GM21447 (cell line): ENCODE data around the gene LMAN2.
"Not testable (repeated sequence)": the region's sequence is repeated elsewhere in the genome, so short reads cannot be mapped to it uniquely, and the experiment has no call there.

ENCODE experiments used
- ATAC-seq: cut with Tn5 transposase; IDR thresholded peaks from one replicate; pipeline ENCODE4 v1.9.1; 2021; ENCODE audit not compliant: unreplicated experiment

The LMAN2 gene

GRCh38 chr5:177349762-177350161 lies 1.7 kb downstream of the LMAN2 start:
- ATAC-seq, result no peak

GRCh38 chr5:177349362-177349647 lies 2.2 kb downstream of the LMAN2 start:
- ATAC-seq, result no peak

- no peak for ATAC-seq
Measured at GRCh38 chr5:177347699-177348098, 3.8 kb downstream of the LMAN2 start.

- no peak for ATAC-seq
Measured at GRCh38 chr5:177346820-177347219, 4.6 kb downstream of the LMAN2 start.

GRCh38 chr5:177344891-177345290 lies 6.6 kb downstream of the LMAN2 start:
- no peak for ATAC-seq

- no peak for ATAC-seq
Measured at GRCh38 chr5:177343777-177344176, 7.7 kb downstream of the LMAN2 start.

- ATAC-seq, result not testable (repeated sequence)
Measured at GRCh38 chr5:177343000-177343399, 8.5 kb downstream of the LMAN2 start.

GRCh38 chr5:177339107-177339638 lies 12.3 kb downstream of the LMAN2 start:
- no peak for ATAC-seq

- ATAC-seq, result no peak
Measured at GRCh38 chr5:177338251-177339106, 13.0 kb downstream of the LMAN2 start.

GRCh38 chr5:177336603-177337494 lies 14.6 kb downstream of the LMAN2 start:
- no peak for ATAC-seq

- no peak for ATAC-seq
Measured at GRCh38 chr5:177336112-177336511, 15.4 kb downstream of the LMAN2 start.

GRCh38 chr5:177335701-177336065 lies 15.8 kb downstream of the LMAN2 start:
- no peak for ATAC-seq

- ATAC-seq, result no peak
Measured at GRCh38 chr5:177334781-177335700, 16.4 kb downstream of the LMAN2 start.

- ATAC-seq, result no peak
Measured at GRCh38 chr5:177334155-177334551, 17.3 kb downstream of the LMAN2 start.

- no peak for ATAC-seq
Measured at GRCh38 chr5:177333420-177334154, 17.9 kb downstream of the LMAN2 start.

- ATAC-seq, result no peak
Measured at GRCh38 chr5:177332896-177333260, 18.6 kb downstream of the LMAN2 start.

GRCh38 chr5:177332031-177332895 lies 19.2 kb downstream of the LMAN2 start:
- no peak for ATAC-seq

GRCh38 chr5:177330991-177331842 lies 20.3 kb downstream of the LMAN2 start:
- ATAC-seq, result no peak
